Stimulated activated CD8-positive, alpha-beta memory T cell treated with anti-CD3 and anti-CD28 coated beads, Interleukin-4, amount 100 ng/mL, for 48 hours (primary cell): Measurements from ENCODE around the gene SLC22A4.

Experiments used
- DNase-seq: peaks from one replicate; pipeline ENCODE4 v3.0.0-alpha.2; 2020

SLC22A4 gene

DNA sequence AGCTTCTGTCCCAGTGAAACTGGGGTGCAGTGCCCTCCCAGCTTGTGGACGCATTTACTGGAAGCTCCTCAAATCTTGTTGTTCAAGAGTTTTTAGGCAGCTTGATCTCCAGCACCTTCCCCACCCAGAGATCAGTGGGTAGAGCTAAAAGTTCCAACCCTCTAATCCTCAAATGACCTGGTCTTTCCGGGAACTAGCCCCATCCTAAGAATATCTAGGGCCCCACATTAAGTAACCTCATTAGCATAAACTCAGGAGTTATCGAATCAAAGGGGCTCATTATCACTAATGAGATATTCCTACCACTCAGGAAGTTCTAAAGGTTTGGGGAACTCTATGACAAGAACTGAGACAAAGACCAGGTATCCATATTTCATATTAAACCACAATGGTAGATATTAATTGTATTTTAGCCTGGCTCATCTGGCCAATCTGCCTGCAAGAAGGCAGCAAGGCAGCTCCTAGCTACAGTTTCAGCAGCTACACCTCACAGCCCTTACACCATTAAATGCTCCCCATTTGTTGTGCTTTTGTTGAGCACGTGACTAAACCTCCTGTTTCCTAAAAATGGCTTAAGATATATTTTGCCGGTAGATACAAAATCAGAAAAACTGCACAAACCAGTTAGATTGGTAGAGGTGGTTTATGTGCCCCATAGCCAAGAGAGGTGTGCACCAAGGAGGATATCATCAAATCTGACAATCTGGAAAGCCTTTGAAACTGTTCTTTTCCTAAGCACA is 50.8 kb downstream of the SLC22A4 start:
- no peak for DNase-seq

DNA sequence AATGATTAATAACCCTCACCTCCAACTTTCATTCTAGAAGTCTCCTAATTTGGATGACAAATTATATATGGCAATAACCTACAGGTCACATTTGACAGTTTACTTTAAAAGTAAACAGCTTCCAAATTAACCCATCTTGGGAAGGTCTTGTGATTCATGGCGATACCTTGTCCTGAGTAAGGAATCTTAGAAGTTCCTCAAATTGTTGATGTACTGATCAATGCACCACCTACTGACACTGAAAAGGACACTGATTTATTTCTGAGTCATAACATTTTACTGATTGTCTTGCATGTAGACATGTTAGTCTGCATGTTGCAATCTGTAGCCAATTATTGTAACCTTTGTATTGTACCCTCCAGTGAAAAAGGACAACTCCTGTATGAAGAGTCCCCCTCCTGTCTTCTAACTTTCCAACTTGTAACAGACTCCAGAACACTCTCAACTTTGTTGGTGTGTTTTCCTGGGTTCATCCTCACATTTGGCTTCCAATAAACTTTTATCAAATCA is 59.3 kb downstream of the SLC22A4 start:
- no peak for DNase-seq

DNA sequence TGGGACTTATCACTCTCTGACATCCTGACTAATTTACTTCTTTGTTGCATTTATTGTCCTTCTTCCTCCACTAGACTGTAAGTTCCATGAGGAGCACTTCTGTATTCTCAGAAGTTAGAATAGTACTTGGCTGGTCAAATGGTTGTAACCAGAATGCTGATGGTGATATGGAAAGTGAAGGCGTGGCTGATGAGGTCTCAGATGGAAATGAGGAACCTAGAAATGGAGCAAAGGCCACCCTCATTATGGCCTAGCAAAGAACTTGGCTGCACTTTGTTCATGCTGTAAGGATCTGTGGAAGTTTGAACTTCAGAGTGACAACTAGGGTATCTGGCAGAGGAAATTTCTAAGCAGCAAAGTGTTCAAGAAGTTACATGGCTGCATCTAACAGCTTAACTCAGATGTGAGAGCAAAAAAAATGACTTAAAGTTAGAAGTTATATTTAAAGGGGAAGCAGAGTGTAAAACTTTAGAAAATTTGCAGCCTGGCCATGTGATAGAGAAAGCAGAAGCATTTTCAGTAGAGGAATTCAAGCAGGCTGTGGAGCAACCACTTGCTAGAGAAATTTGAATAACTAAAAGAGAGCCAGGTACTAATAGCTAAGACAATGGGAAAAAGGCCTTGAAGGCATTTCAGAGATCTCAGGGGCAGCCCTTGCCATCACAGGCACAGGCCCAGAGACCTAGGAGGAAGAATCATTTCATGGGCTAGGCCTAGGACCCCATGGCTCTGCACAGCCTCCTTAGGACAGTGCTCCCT is 60.4 kb downstream of the SLC22A4 start:
- DNase-seq: no peak

DNA sequence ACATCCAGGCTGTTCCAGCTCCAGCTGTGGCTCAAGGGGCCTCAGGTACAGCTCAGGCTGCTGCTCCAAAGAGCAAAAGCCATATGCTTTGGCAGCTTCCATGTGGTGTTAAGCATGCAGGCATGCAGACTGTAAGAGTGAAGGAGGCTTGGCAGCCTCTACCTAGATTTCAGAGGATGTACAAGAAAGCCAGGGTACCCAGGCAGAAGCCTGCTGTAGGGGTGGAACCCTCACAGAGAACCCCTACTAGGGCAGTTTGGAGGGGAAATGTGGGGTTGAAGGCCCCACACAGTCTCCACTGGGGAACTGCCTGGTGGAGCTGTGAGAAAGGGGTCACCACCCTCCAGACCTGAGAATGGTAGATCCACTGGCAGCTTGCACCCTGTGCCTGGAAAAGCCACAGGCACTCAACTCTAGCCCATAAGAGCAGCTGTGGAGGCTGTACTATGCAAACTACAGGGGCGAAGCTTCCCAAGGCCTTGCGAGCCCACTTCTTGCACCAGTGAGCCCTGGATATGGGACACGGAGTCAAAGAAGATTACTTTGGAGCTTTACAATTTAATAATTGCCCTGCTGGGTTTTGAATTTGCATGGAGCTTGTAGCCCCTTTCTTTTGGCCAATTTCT is 61.1 kb downstream of the SLC22A4 start:
- no peak for DNase-seq

DNA sequence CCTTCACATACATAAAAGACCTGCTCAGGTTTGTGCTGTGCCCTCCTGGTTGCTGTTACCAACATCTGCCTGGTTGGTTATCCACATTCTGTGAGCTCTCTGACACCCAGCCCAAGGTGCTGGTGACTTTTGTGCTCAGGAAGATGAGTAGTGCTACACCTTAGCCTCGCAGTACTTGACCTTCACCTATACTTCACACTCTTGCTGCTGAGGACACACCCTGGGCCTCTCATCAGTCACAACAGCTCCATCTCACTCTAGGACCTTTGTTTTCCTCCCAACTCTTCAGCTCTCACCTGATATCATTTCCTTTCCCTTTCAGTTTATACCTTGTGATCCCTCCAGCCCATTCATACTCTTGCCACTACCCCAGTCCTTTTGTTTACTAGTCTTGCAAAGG is 64.6 kb downstream of the SLC22A4 start:
- no peak for DNase-seq

DNA sequence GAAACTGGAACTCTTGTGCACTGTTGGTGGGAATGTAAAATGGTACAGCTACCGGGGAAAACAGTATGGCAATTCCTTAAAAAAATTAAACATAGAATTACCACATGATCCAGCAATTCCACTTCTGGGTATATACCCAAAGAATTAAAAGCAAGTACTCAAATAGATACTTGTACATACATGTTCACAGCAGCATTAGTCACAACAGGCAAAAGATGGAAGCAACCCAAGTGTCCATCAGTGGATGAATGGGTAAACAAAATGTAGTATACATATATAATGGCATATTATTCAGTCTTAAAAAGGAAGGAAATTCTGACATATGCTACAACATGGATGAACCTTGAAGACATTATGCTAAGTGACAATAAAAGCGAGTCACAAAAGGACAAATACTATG is 67.9 kb downstream of the SLC22A4 start:
- no peak for DNase-seq

DNA sequence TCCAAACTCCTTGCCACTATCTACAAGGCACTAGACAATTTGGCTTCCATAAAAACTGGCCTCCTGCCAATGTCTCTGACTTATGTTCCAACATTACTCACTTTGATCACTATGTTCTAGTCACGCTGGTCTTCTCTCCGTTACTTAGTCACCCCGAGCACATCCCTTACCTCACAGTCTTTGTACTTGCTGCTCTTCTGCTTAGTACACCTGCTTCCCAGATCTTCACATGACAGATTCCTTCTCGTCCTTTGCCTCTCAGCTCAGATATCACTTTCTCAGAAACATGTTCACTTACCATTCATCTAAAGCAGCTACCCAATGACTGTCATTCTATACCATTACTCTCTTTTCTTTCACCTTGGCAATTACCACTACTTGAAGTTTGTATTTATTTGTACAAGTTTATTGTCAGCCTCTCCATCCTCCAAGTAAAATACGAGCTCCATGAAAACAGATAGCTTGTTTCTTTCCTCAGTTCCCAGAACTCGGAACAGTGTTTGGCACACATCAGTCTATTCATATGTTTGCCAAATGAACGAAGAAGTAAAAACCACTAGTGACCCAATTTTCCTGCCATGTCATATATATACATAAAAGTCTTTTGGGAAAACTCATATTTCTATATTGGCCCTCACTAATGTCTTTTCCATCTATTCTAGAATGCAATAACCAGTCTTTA is 69.4 kb downstream of the SLC22A4 start:
- DNase-seq: no peak

DNA sequence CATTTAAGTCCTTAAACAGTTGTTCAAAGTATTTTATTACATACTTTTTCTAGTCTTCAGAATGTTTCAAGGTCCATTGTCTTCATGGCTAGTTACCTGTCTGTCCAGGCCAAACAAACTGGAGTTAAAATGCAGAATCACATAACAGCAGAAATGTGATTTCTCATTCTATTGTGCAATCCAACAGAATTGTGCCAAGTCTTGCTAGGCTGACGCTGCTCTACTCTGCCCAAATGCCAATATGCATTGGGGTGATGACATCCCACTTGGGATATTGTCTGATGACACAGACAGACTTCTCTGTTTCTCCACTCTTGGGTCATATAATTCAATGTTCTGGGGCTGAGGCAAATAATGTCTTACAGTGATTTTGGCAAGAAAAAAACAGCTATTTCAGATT is 70.1 kb downstream of the SLC22A4 start:
- no peak for DNase-seq

DNA sequence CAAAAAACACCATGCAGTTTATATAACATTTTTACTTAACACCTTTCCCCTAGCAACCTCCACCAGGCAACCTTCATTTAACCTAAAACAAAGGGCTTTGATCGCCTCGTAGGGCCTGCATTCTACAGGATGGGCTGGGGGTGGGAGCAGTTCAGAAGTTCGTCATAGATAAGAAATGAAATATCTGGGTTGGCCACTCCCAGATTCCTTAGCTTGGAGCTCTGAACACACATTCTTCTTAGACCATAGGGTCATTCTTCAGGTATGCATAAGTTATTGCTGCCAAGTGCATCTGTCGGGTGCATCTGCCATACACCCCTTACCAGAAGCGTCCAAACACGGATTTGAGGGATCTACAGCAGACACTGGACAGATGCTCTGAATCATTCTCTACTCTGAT is 71.0 kb downstream of the SLC22A4 start:
- no peak for DNase-seq

DNA sequence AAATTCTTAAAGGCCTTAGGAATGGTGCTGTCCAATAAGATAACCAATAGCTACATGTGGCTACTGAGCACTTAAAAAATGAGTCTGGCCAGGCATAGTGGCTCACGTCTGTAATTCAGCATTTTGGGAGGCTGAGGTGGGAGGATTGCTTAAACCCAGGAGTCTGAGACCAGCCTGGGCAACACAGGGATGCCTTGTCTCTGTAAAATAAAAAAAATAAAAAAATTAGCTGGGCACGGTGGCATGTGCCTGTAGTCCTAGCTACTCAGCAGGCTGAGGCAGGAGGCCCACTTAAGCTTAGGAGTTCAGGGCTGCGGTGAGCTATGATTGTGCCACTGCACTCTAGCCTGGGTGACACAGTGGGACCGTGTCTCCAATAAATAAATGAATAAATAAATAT is 74.0 kb downstream of the SLC22A4 start:
- no peak for DNase-seq

DNA sequence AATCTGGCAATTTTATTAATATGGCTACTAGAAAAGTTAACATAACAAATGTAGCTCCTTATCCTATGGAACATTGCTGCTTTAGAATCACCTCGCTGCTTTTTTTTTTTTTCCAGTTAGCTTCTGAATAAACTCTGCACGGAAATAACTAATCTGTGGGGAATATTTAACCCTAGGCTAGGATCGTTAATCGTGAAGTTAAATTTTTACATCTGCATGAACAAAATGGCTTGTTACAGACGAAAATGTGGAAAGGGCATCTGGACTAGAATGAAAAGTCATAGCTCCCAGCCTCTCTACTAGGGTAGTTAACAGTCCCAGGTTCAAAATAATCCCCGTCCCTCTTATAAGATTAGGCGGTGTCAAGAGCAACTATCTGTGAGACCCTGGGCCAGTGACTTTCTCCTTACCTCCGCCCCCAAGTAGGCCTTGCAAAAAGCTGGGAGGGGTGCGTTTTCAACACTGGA is 74.8 kb downstream of the SLC22A4 start:
- no peak for DNase-seq

DNA sequence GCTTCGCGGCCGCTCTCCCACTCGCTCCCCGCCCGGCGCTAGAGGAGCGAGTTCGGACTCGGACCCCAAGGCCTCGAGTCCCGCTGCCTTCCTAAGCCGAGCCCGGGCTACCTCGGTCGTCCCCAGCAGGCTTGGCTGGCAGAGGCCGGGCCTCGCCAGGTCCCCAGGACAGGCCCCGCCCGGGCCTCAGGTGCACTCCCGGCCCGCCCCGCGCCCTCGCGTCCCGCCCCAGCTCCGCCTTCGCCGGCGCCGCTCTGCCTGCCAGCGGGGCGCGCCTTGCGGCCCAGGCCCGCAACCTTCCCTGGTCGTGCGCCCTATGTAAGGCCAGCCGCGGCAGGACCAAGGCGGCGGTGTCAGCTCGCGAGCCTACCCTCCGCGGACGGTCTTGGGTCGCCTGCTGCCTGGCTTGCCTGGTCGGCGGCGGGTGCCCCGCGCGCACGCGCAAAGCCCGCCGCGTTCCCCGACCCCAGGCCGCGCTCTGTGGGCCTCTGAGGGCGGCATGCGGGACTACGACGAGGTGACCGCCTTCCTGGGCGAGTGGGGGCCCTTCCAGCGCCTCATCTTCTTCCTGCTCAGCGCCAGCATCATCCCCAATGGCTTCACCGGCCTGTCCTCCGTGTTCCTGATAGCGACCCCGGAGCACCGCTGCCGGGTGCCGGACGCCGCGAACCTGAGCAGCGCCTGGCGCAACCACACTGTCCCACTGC is 75.4 kb downstream of the SLC22A4 start, which contains the start of gene SLC22A5:
Gene SLC22A5, plus strand, starts transcription at position 237 of the 707 bp plus-strand sequence. Its CDS starts 263 bp downstream, at position 500.
- DNase-seq: peak; percentile 80

DNA sequence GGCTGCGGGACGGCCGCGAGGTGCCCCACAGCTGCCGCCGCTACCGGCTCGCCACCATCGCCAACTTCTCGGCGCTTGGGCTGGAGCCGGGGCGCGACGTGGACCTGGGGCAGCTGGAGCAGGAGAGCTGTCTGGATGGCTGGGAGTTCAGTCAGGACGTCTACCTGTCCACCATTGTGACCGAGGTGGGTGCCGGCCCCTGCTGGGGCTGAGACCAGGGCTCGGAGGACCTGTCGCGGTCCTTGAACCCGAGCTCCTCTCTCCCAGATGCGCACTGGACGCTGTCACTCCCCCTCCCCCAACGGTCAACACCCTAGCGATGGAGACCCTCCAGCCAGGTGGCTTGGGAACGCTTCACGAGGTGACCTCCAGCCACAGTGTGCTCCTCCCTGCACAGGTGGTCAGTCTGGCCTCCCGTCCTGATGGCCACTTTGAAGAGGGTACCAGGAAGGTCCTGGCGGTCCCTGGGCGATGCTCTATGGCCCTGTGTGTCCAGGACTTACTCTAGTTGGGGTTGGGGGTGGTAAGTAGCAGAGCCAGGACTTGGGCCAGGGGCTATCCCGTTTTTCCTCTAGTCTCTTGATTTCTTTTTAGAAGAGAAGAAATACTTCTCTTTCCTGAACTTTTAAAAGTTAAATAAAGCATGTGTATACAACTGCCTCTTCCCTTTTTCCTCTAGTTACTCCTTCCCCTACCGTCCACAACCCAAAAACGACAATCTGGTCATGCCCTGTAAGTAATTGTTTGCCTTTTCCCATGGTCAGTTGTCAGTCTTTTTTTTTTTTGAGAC is 76.2 kb downstream of the SLC22A4 start:
- DNase-seq: no peak

DNA sequence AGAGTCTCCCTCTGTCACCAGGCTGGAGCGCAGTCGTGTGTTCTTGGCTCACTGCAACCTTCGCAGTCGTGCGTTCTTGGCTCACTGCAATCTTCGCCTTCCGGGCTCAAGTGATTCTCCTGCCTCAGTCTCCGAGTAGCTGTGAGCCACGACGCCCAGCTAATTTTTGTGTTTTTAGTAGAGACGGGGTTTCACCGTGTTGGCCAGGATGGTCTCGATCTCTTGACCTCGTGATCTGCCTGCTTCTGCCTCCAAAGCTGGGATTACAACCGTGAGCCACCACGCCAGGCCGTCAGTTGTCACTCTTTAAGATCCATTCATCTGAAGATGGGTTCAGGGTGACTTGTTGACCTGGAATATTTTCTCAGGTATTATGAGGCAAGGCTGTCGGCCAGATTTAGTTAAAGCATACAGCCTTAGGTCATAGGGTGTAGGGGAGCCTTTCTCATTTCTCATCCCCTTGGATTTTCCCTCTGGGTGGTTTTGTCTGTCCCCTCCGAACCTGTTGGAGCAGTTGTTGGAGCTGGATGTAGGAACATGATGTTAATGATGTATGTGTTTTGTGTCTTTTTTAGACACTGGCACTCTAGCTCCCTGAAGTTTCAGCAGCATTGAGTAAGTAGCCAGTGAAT is 76.9 kb downstream of the SLC22A4 start:
- DNase-seq: peak; percentile 21

DNA sequence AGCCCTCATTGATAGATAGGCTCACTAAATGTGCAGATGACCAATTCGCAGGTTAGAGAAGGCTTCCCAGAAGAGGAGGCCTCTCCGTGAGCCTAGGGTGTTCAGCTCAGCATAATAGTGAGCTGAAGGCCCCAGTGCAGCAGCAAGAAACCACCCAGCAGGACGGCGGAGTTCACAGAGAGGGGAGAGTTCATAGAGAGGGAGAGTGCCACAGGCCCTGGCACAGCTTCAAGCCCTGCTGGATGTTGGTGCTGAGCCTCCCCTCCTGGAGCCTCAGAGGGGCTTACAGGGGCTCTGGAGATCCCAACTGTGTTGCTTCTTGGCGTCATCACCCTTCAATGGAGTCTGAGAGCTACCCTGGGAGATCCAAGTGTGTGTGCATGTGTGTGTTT is 77.4 kb downstream of the SLC22A4 start:
- peak; percentile 24 for DNase-seq

DNA sequence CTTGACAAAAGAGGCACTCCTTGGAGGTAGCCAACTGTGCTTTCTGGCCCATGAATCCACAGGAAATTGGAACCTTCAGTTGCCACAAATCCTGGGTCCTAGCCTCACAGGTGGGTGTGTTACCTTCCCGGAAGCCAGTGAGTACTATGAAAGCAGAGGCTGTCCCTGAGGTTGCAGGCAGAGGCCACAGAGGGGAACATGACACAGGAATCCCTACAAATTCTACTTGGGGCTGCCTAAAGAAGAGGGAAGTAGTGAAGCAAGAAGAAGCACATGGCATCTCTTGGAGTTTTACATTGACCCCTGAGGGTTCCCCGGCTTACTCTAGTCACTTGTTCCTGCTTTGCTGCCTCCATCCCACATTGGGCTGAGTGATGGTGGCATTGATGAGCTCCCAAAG is 77.9 kb downstream of the SLC22A4 start:
- peak; percentile 22 for DNase-seq

DNA sequence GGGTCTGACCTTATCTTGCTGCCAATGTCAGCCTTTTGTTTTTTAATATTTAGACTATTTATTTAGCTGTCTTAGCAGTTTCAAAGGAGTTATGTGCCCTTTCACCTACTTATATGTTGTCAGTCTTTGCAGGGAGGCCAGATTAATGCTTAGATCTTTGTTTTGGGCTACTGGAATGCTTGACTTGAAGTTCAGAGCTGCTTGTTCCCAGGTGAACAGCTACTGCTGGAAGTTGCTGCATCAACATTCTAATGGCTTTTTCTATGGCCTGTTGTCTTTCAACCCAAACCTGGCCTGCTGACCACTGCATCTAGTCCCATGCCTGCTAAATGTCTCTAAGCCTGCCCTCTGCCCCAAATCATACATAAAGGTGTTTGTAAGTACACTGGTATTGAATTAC is 78.3 kb downstream of the SLC22A4 start:
- peak; percentile 9 for DNase-seq

DNA sequence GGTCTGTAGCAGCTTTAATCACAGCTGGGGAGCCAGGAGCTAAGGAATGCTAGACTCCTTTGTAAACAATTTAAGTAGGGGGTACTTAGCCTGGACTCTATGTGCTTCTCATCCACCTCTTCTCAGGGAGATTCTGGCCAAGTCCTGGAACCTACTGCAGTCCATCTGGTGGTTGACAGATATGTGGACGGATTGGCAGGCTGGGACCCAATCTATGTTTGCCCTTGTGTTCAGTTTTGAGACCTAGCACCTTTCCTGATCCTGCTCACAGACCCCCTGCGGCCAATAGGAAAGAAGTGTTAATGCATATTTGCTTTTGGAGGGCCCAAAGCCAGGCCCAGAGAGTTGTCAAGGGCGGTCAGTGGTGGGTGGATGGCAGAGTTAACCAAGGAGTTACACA is 81.8 kb downstream of the SLC22A4 start:
- no peak for DNase-seq

DNA sequence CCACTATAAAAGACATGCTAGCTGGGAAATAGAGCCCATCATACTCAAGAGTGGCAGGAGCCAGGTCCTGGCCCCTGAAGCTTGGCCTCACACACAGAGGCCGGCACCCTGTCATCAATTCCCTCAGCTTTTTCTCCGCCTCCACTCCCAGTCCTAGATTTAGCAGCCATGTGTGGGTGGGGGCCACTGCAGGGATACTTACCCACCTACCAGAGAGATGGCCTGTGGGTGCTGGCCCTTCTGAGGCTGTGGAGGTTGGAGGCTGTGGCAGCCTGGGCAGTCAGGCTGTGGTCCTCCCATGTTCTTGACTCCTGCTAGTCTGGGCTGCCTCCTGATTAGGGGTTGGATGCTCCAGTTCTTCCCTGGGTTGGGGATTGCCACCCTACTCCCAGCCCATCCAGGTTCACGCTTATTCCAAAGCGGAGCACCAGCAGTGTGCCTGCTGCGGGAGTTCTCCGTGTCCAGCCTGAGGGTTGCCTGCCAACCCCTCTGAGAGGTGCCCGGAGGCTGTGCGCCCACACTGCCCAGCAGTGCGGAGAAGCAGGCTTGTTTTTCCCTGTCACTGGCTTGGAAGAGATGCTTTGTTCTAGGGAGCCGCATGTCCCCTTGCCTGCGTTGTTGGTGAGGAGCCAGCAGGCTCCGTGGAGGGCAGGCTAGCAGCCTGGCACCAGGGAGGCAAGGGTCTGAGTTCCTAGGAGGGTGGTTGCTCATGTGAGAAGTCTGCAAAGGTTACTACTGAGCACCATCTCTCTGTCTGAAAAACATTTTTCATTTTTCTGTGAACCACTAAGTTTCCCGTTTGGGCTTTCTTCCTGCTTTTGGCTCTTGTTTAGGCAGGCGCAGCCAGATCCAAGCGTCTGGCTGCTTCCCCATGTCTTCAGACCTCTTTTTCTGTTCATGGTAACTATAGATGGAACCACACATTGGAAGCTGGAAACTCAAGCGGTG is 82.8 kb downstream of the SLC22A4 start:
- DNase-seq: no peak

DNA sequence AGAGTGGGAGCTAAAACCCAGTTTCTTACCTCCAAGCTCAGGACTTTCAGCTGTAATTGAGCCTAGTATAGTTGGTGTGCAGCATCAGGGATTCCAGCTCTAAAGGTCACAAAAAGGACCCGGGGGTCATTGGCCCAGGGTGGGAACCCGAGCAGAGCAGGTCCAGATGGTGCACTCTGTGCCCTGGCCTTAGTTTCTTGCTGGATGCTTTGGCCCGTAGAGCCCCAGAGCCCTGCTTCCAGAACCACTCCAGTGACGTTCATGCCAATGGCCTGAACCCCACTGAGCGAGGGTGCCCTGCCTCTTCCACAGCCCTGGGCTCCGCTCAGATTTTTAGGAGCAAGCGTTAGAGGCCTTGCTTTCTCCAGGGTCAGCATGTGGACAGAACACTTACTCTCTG is 83.5 kb downstream of the SLC22A4 start:
- DNase-seq: no peak
